ENCODE data around the gene TTC12. TPM values are rescaled to one million over a fixed set of nuclear protein-coding genes. Genes with fewer than 3 reads are reported as not detected.

Gene TTC12
- total and polyA plus RNA-seq, 2 donors (not counting 3 experiments of a cell fraction or from before 2014, with no cell fraction given) = 2.2 to 2.9 TPM

- Histone ChIP-seq H3K9me1 (replicated peaks; ENCODE audit: control insufficient read depth, extremely low read depth, insufficient read depth, low read length) (no peaks in the 10 kb centered on the region), H3K27ac (ENCODE audit: insufficient read depth, low read depth, low read length) (no peak overlapping the region), H2AFZ (ENCODE audit: low read depth, low read length) (no peak overlapping the region), H3K27me3 (ENCODE audit: control insufficient read depth in 2 of 2, insufficient read depth in 2 of 2, low read length in 2 of 2) (no peaks in the 10 kb centered on the region), H3K79me2 (ENCODE audit: control insufficient read depth, insufficient read depth, low read length) (no peaks in the 10 kb centered on the region), H3K9me3 (replicated peaks; ENCODE audit: control insufficient read depth, insufficient read depth, low read length) (no peaks in the 10 kb centered on the region), H3K36me3 (ENCODE audit: control insufficient read depth in 2 of 2, extremely low read depth in 1 of 2, insufficient read depth in 2 of 2, low read length in 2 of 2) (no peaks in the 10 kb centered on the region), H3K4me1 (ENCODE audit: control insufficient read depth, extremely low read depth, insufficient read depth, low read length) (peaks cover 3% of the 10 kb centered on the region), H4K20me1 (replicated peaks; ENCODE audit: control insufficient read depth, extremely low read depth, insufficient read depth, low read length) (no peaks in the 10 kb centered on the region), H3K4me2 (ENCODE audit: insufficient read depth, low read length) (no peak overlapping the region), H3K9ac (replicated peaks; ENCODE audit: extremely low read depth, insufficient read depth, low read length) (no peak overlapping the region), H3K4me3 (replicated peaks in 1 of 3; ENCODE audit: insufficient read depth in 1 of 3, low read depth in 1 of 3, low read length in 3 of 3) (no peak overlapping the region)
- intact Hi-C loops (cut with micrococcal nuclease) (no loop called here), dilution Hi-C loops (cut with MboI; ENCODE audit: extremely low pct_ligation_motif_present, low sequenced_read_pairs) (no loop called here)
- no TSS peak for BruUV-seq (replicated peaks)
- FAIRE-seq (no peak), DNase-seq (ENCODE audit: low read depth, low spot score) (no peak)
- CTCF ChIA-PET = no interaction called here
- POLR2A ChIA-PET = no interaction called here
- no peak for TF ChIP-seq MAX (IDR thresholded peaks at IDR 0.05; ENCODE audit: insufficient read depth, insufficient read length)
- no peak for TF ChIP-seq FOS (IDR thresholded peaks at IDR 0.05; ENCODE audit: borderline replicate concordance, insufficient read depth, low read length)
- no peak for TF ChIP-seq MYC (IDR thresholded peaks at IDR 0.05; ENCODE audit: low read depth, low read length)
- TF ChIP-seq JUN (IDR thresholded peaks at IDR 0.05; ENCODE audit: borderline replicate concordance, insufficient read depth, insufficient read length, low read depth) = no peak
- TF ChIP-seq POLR2A (IDR thresholded peaks at IDR 0.05; ENCODE audit: low read depth, low read length) = no peak
- no peak for TF ChIP-seq POLR2AphosphoS5 (IDR thresholded peaks at IDR 0.05; ENCODE audit: insufficient read depth, low read depth, low read length)
- no peak for TF ChIP-seq EZH2 (IDR thresholded peaks at IDR 0.05; ENCODE audit: borderline replicate concordance, low read depth, low read length, severe bottlenecking)
- TF ChIP-seq GATA2 (IDR thresholded peaks at IDR 0.05; ENCODE audit: insufficient read depth, insufficient read length, low read depth, low read length) = no peak
- TF ChIP-seq CTCF (IDR thresholded peaks at IDR 0.05; ENCODE audit: extremely low read depth in 1 of 2, insufficient read depth in 1 of 2, low read depth in 1 of 2, low read length in 2 of 2) = no peak
Measured at GRCh38 chr11:113315811-113316210, 1.4 kb downstream of the TTC12 start.
